D721Med (cell line): ENCODE results near the gene CPEB3.
A peak's percentile ranks its signal among the peaks of the same experiment; 100 is the strongest.

ENCODE experiments used
- DNase-seq: peaks from one replicate; pipeline ENCODE4 v3.0.0; 2011; ENCODE audit warnings: low spot score; ENCODE audit not compliant: insufficient read length
- FAIRE-seq: peaks from 2 replicates; lab custom pipeline; 2011; peaks lifted over from hg19 to GRCh38; lab: Jason Lieb, UNC
- CTCF ChIP-seq: IDR thresholded peaks from 2 replicates; pipeline ENCODE4 v1.5.1; 2012; ENCODE audit warnings: mild to moderate bottlenecking, control low read depth; ENCODE audit not compliant: insufficient read depth; ENCODE audit errors: missing control alignments

Gene CPEB3

DNA sequence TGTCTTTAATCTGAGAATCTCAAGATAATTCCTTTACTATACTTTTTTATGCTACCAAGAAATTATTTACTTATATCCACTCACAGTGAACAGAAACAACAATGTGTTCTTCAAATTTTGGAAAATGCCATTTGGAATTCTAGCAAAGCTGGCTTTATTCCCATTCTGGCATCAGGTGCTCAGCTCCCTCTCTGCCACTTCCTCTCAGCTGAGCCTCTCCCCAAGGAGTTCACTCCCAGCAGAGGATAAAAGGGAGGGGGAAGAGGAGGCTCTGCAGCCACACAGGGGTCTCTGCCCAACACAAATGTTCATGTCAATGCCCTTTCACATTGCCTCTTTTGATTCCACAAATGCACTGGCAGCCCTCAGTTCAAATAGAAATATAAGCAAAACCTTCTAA is 116.9 kb downstream of the CPEB3 start:
- DNase-seq (no peak), FAIRE-seq (no peak)
- no peak for TF ChIP-seq CTCF

- no peak for TF ChIP-seq CTCF
- DNase-seq (no peak), FAIRE-seq (no peak)
Measured at GRCh38 chr10:92164036-92164696, 126.7 kb downstream of the CPEB3 start.

- DNase-seq: no peak
- TF ChIP-seq CTCF: no peak
- FAIRE-seq: no peak
Measured at GRCh38 chr10:92162541-92162940, 128.3 kb downstream of the CPEB3 start.

DNA sequence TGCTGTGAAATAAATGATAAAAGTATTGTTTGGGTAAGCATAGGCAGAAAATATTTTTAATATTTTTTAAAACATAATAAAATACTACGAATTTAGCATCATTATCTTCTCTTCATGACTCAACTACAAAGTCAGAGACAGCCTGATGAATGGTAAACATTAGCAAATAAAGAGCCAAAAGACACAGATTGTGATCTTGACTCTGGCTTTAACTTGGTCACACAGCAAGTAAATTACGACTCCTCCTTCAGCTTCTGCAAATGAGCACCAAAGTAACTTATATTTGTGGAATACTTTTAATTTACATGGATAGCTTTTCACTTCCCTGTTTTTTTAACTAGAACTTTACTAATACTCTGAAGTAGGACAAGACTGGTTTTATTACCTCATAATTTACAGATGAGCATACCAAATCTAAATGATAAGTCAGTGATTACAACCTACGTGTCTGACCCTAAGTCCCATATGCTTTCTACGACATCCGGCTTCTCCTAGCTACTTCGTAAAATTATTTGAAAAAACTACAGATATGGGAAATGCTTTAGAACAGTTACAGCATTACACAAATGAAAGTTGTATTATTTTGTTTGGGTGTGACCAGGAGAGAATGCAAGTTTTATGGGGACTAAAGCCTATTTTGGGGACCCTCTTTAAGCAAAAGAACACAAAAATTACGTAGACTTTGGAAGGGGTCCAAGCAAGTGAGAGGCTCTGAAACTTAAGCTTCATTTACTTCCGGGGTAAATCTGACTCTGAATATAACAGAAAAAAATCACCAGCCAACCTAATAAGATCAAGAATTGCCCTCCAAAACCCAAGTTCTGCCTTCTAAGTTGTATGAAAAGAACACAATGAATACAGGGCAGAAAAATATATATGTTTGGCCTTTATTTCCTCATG is 133.8 kb downstream of the CPEB3 start:
- DNase-seq (no peak), FAIRE-seq (peak; percentile 53)
- no peak for TF ChIP-seq CTCF

GRCh38 chr10:92150823-92151222 is 140.1 kb downstream of the CPEB3 start:
- no peak for TF ChIP-seq CTCF
- no peak for FAIRE-seq
- DNase-seq: no peak

- DNase-seq (no peak), FAIRE-seq (no peak)
- TF ChIP-seq CTCF: no peak
Measured at GRCh38 chr10:92149261-92149660, 141.6 kb downstream of the CPEB3 start.

DNA sequence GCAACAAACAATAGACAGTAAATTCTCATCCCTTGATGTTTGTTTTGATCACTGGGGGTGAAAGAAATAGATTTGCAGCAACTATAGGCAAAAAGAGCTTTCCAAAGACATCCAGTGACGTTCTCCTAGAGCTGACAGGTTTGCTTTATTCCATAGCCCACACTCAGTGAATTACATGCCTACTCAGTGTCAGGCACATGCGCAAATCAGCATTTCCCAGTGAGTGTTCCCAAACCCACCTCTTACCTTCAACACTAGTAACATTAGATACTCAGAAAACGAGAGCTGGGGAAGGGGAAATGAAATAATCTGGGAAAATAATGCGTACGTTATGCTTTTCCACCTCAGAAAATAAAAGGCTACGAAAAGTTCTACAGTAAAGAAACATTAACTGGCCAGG is 144.1 kb downstream of the CPEB3 start:
- DNase-seq (no peak), FAIRE-seq (no peak)
- no peak for TF ChIP-seq CTCF
